Brain microvascular endothelial cell (primary cell): ENCODE data around the gene DSE.
A peak's percentile ranks its signal among the peaks of the same experiment; 100 is the strongest.

Source experiments
- DNase-seq: peaks from one replicate; pipeline ENCODE4 v3.0.0-alpha.2; 2020
- H3K27ac ChIP-seq: fragments of 250-450 bp; sonication (Bioruptor Pico); 2 replicates; pipeline ENCODE4 v1.5.1; 2020; ENCODE audit warnings: mild to moderate bottlenecking, moderate library complexity
- H3K27me3 ChIP-seq: fragments of 250-450 bp; sonication (Bioruptor Pico); replicated peaks from 2 replicates; pipeline ENCODE4 v1.5.1; 2020; ENCODE audit warnings: mild to moderate bottlenecking
- H3K36me3 ChIP-seq: fragments of 250-450 bp; sonication (Bioruptor Pico); replicated peaks from 2 replicates; pipeline ENCODE4 v1.5.1; 2020; ENCODE audit warnings: mild to moderate bottlenecking
- H3K4me3 ChIP-seq: 2 replicates; pipeline ENCODE4 v1.5.1; 2011; ENCODE audit warnings: low read depth, mild to moderate bottlenecking, control low read depth, low read length, moderate library complexity
- in situ Hi-C: cut with HindIII; loops from 2 replicates; pipeline ENCODE4 v1.10.0; 2017; ENCODE audit warnings: low sequenced_read_pairs, low pct_ligation_motif_present
- TF ChIP-seq, protein P1 (sequence below): IDR thresholded peaks from 2 replicates; pipeline ENCODE4 v1.5.1; 2011; ENCODE audit warnings: low read depth, mild to moderate bottlenecking, moderate library complexity, low read length, control low read depth, inconsistent platforms; ENCODE audit errors: missing control alignments

The DSE gene

DNA sequence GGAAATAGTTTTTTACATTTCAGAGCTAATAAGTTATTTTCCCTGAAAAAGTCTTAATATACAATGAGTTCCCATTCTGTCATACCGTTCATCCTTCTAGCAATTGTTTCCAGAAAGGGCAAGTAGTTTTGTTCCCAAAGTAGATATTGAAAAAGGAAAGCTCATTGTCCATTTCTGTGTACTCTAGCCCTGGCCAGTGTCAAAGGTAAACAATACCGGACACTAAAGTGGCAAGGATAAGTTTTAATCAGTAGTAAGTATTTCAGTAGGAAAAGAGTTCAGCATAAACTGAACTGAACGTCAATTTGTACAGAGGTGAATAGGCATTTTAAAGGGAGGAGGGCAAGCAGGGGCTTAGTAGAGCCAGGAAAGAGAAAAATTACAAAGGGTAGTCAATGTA lies 46.9 kb downstream of the DSE start:
- DNase-seq = no peak
- H3K27ac ChIP-seq = no peak overlapping the region
- in situ Hi-C loops = no loop called here
- no peaks in the 10 kb centered on the region for H3K27me3 ChIP-seq
- H3K36me3 ChIP-seq = no peaks in the 10 kb centered on the region
- H3K4me3 ChIP-seq = no peak overlapping the region
- TF ChIP-seq, protein P1, sequence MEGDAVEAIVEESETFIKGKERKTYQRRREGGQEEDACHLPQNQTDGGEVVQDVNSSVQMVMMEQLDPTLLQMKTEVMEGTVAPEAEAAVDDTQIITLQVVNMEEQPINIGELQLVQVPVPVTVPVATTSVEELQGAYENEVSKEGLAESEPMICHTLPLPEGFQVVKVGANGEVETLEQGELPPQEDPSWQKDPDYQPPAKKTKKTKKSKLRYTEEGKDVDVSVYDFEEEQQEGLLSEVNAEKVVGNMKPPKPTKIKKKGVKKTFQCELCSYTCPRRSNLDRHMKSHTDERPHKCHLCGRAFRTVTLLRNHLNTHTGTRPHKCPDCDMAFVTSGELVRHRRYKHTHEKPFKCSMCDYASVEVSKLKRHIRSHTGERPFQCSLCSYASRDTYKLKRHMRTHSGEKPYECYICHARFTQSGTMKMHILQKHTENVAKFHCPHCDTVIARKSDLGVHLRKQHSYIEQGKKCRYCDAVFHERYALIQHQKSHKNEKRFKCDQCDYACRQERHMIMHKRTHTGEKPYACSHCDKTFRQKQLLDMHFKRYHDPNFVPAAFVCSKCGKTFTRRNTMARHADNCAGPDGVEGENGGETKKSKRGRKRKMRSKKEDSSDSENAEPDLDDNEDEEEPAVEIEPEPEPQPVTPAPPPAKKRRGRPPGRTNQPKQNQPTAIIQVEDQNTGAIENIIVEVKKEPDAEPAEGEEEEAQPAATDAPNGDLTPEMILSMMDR = no peak

DNA sequence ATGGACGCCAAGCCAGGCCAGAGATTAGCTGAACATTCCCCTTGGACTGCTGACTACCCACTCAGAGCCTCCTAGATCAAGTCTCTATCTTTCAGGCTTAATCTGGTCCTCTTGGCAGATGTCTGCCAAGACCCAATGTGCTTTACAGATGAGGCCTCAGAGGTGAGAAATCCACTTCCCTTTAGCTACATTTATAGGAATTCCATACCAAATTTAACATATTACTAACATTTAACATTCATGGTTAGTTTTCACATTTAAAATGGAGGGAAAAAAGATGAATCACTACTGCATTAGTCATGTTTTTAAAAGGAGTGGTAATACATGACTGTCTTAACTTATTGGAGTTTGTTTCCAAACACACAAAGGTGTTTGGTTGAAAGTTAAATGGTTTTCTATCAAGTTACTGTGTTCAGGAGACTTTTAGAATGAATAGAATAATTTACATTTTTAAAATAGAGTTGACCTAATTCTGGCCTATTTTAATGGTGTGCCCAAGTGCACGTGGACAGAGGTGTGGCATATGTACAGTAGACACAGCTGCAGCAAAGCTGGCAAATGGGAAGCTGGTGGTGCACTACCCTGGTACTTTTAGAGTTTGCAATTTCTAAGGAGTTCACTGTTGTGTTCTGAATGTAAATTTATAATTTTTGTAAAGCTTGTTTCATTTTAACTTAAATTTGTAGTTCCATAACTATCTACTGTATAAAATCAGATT lies 48.5 kb downstream of the DSE start:
- H3K36me3 ChIP-seq = no peaks in the 10 kb centered on the region
- H3K27ac ChIP-seq = no peak overlapping the region
- in situ Hi-C loops = no loop called here
- TF ChIP-seq, protein P1 = no peak
- no peak overlapping the region for H3K4me3 ChIP-seq
- no peak for DNase-seq
- no peaks in the 10 kb centered on the region for H3K27me3 ChIP-seq

DNA sequence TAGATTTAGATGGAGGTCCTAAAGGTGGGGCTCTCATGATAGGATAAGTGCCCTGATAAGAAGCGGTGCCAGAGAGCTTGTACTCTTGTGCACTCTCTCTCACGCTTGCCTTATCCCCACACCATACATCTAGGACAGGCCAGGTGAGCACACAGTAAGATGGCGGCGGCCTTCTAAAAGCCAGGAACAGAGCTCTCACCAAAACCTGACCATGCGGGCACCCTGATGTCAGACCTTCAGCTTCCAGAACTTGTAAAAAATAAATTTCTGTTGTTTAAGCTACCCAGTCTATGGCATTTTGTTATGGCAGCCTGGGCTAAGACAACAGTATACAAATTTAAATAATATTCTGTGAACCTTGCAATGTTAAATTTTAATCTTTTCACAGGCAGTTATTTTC lies 49.6 kb downstream of the DSE start:
- in situ Hi-C loops = no loop called here
- TF ChIP-seq, protein P1 = no peak

DNA sequence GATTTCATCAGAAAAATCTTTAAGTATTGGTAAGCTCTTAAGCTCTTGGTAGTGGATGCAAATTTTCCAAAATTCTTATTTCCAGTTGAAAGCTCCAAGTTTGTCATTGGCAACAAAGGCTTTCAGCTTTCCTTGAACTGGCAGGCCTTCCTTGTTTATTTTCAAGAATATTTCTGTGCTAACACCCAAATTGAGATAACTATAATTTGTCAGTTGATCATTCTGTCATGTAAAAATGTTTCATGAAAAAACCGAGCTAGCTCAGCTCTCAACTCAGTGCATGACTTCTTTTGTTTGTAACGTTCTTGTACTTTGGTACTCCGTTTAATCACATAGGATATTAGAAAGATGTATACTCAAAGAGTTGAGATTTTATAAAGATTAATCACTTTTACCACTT lies 51.5 kb downstream of the DSE start:
- no peak overlapping the region for H3K27ac ChIP-seq
- no peak overlapping the region for H3K4me3 ChIP-seq
- H3K36me3 ChIP-seq = peaks cover 7% of the 10 kb centered on the region
- DNase-seq = no peak
- H3K27me3 ChIP-seq = no peaks in the 10 kb centered on the region
- TF ChIP-seq, protein P1 = no peak
- in situ Hi-C loops = no loop called here

More for the DNA sequence above, 49.6 kb downstream of the DSE start:
- Histone ChIP-seq H3K27me3 (no peaks in the 10 kb centered on the region), H3K36me3 (no peaks in the 10 kb centered on the region), H3K4me3 (no peak overlapping the region), H3K27ac (no peak overlapping the region)
- DNase-seq = no peak

DNA sequence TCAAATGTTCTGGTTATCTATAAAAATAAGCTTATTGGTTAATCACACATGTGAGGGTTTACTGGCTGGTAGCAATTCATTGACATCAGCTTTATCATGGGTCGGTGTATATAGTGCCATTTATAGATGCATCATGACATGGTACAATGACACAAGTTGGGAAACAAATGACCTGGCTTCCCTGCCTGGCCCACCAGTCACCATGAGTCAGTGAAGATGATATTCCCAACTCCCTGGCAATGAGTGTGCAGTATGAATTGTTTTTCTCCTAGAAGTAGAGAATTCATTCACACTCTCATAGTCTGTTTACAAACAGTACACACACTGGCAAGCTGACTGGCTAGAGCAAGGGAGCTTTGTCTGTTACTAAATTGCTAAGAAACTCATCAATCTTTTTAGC lies 53.3 kb downstream of the DSE start:
- in situ Hi-C loops = no loop called here
- H3K27ac ChIP-seq = peak overlapping the region; percentile 41
- TF ChIP-seq, protein P1 = no peak
- peak; percentile 57 for DNase-seq
- peaks cover 17% of the 10 kb centered on the region for H3K36me3 ChIP-seq
- H3K27me3 ChIP-seq = no peaks in the 10 kb centered on the region
- H3K4me3 ChIP-seq = no peak overlapping the region

DNA sequence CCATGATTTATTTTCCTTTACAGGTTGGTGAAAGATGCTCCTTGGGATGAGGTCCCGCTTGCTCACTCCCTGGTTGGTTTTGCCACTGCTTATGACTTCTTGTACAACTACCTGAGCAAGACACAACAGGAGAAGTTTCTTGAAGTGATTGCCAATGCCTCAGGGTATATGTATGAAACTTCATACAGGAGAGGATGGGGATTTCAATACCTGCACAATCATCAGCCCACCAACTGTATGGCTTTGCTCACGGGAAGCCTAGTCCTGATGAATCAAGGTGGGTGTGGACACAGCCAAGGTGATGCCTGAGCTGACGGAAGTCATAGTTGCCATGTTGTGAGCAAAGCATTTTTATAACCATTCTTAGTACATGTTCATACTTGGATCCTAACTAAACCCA lies 55.8 kb downstream of the DSE start:
- no peak overlapping the region for H3K27ac ChIP-seq
- TF ChIP-seq, protein P1 = no peak
- in situ Hi-C loops = no loop called here
- H3K36me3 ChIP-seq = peaks cover 27% of the 10 kb centered on the region
- no peaks in the 10 kb centered on the region for H3K27me3 ChIP-seq
- no peak for DNase-seq
- no peak overlapping the region for H3K4me3 ChIP-seq
